Panc1 (cell line): ENCODE results near the gene SCN3B. TPM values are rescaled to one million over a fixed set of nuclear protein-coding genes. Genes with fewer than 3 reads are reported as not detected.

Source experiments
- ATAC-seq: fragments of 200-7000 bp; cut with Tn5 transposase; 2 replicates; pipeline ENCODE4 v1.9.1; 2020; ENCODE audit warnings: mild to moderate bottlenecking, moderate library complexity
- BruUV-seq: library from RNA; stranded (reverse); fragments of 400-500 nt; replicated peaks from 2 replicates; lab custom pipeline; 2021; lab: Mats Ljungman, UMichigan
- CTCF ChIA-PET: fragments of 300-600 bp; sonication (Branson Sonifier 250); formaldehyde crosslinking; loops from one replicate; lab custom pipeline; 2022; ENCODE audit warnings: antibody characterized with exemption; lab: Charles Lee
- POLR2A ChIA-PET: fragments of 300-600 bp; sonication (Branson Sonifier 250); formaldehyde crosslinking; loops from one replicate; lab custom pipeline; 2022; ENCODE audit warnings: antibody characterized with exemption; lab: Charles Lee
- DNase-seq: peaks from one replicate; pipeline ENCODE4 v3.0.0-alpha.2; 2010; ENCODE audit warnings: low read depth, low spot score
- H3K27ac ChIP-seq: 2 replicates; pipeline ENCODE4 v1.5.1; 2011; ENCODE audit warnings: mild to moderate bottlenecking, low read length, inconsistent platforms
- H3K27me3 ChIP-seq: fragments of 200-500 bp; sonication (Bioruptor generic); 2 replicates; pipeline ENCODE4 v1.6.0; 2014; ENCODE audit warnings: low read length, inconsistent platforms; ENCODE audit not compliant: control insufficient read depth, insufficient read depth
- H3K36me3 ChIP-seq: fragments of 200-500 bp; sonication (Bioruptor generic); 2 replicates; pipeline ENCODE4 v1.5.1; 2014; ENCODE audit warnings: inconsistent platforms, mild to moderate bottlenecking, low read length, moderate library complexity; ENCODE audit not compliant: control insufficient read depth, insufficient read depth
- H3K4me1 ChIP-seq: 2 replicates; pipeline ENCODE4 v1.5.1; 2011; ENCODE audit warnings: inconsistent platforms, mild to moderate bottlenecking, low read length, moderate library complexity; ENCODE audit not compliant: control insufficient read depth, insufficient read depth
- H3K4me3 ChIP-seq, 2 experiments: 2 replicates each; pipeline ENCODE4 v1.5.1; 2011 to 2012; ENCODE audit warnings: low read depth in 2 of 2, low read length in 2 of 2, mild to moderate bottlenecking in 2 of 2, inconsistent platforms in 1 of 2, moderate library complexity in 1 of 2
- H3K9me3 ChIP-seq: fragments of 200-500 bp; sonication (Bioruptor generic); 2 replicates; pipeline ENCODE4 v1.5.1; 2014; ENCODE audit warnings: low read depth, mild to moderate bottlenecking, inconsistent platforms, low read length, moderate library complexity; ENCODE audit not compliant: control insufficient read depth, insufficient read depth
- CTCF ChIP-seq: fragments of 450-650 bp; IDR thresholded peaks from 2 replicates; pipeline ENCODE4 v1.5.1; 2017; ENCODE audit warnings: mild to moderate bottlenecking
- POLR2AphosphoS5 ChIP-seq: IDR thresholded peaks from 2 replicates; pipeline ENCODE4 v1.6.1; 2012; ENCODE audit warnings: mild to moderate bottlenecking, low read depth, low read length, moderate library complexity
- REST ChIP-seq, 2 experiments: IDR thresholded peaks; 2 replicates each; pipeline ENCODE4 v1.6.1; 2011 to 2012; ENCODE audit warnings: low read depth in 2 of 2, control low read depth in 1 of 2, low read length in 1 of 2, mild to moderate bottlenecking in 1 of 2, moderate library complexity in 1 of 2; ENCODE audit not compliant: insufficient read depth in 1 of 2
- SIN3A ChIP-seq: IDR thresholded peaks from 2 replicates; pipeline ENCODE4 v1.6.1; 2012; ENCODE audit warnings: low read depth, mild to moderate bottlenecking, low read length, moderate library complexity, borderline replicate concordance; ENCODE audit not compliant: insufficient read depth
- TCF7L2 ChIP-seq: IDR thresholded peaks from 2 replicates; pipeline ENCODE4 v1.6.1; 2011; ENCODE audit warnings: mild to moderate bottlenecking, low read depth, low read length, inconsistent platforms
- in situ Hi-C: cut with HindIII; loops from 2 replicates; pipeline ENCODE4 v1.10.0; 2016; ENCODE audit warnings: low sequenced_read_pairs, low pct_unique_long_range_greater_than_20kb
- intact Hi-C: fragments of 100-400 bp; cut with micrococcal nuclease; formaldehyde crosslinking; loops from one replicate; pipeline ENCODE4 v1.10.0; 2022; ENCODE audit not compliant: unreplicated experiment
- total RNA-seq: library from RNA; stranded (reverse); gene quantifications from one replicate; pipeline ENCODE4 v1.2.1, GENCODE V29; 2021; ENCODE audit not compliant: unreplicated experiment

SCN3B gene
- total RNA-seq, 1 experiment from 2014 or later: 0.10 TPM

GRCh38 chr11:123698546-123699127, 44.2 kb upstream of the SCN3B start:
- intact Hi-C loops (no loop called here), in situ Hi-C loops (no loop called here)
- ATAC-seq: no peak
- ChIA-PET CTCF (no interaction called here), POLR2A (no interaction called here)
- DNase-seq: no peak
- Histone ChIP-seq H3K4me1 (no peaks in the 10 kb centered on the region), H3K9me3 (no peaks in the 10 kb centered on the region), H3K27me3 (peaks cover 13% of the 10 kb centered on the region), H3K36me3 (no peaks in the 10 kb centered on the region), H3K27ac (no peak overlapping the region), H3K4me3 (no peak overlapping the region)
- no TSS peak for BruUV-seq
- TF ChIP-seq TCF7L2: no peak
- TF ChIP-seq CTCF: no peak
- TF ChIP-seq SIN3A: no peak

DNA sequence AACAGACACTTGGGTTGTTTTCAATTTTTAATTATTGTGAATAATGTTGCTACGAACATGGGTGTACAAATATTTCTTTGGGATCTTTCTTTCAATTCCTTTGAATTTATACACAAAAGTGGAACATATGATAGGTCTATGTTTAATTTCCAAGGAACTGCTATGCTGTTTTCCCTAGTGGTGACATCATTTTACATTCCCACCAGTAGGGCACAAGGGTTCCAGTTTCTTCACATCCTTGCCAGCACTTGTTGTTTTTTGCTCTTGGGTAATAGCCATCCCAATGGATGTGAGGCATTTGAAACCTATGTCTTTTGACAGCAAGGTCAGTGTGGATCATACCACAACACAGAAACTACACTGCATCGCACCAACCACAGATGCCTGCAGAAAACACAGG, 41.8 kb upstream of the SCN3B start:
- in situ Hi-C loops: no loop called here
- no peaks in the 10 kb centered on the region for H3K36me3 ChIP-seq
- CTCF ChIA-PET: interaction anchor here (0.5 kb wide), 1 partner anchor 32 kb away, joined by 7 read pairs; no protein-coding TSS in a partner anchor

More for the DNA sequence above, 41.8 kb upstream of the SCN3B start:
- intact Hi-C loops: no loop called here
- Histone ChIP-seq H3K9me3 (no peaks in the 10 kb centered on the region), H3K27ac (no peak overlapping the region), H3K4me3 (no peak overlapping the region), H3K27me3 (peaks cover 29% of the 10 kb centered on the region), H3K4me1 (no peaks in the 10 kb centered on the region)
- POLR2A ChIA-PET: no interaction called here
- no peak for DNase-seq
- no TSS peak for BruUV-seq
- TF ChIP-seq REST (IDR thresholded peaks at IDR 0.05; ENCODE audit: insufficient read depth in 1 of 2, low read depth in 2 of 2, low read length in 1 of 2): no peak
- no peak for TF ChIP-seq TCF7L2
- no peak for TF ChIP-seq SIN3A
- TF ChIP-seq CTCF: no peak
- TF ChIP-seq POLR2AphosphoS5: no peak
- no peak for ATAC-seq
